Activated CD4-positive, alpha-beta T cell treated with anti-CD3 and anti-CD28 coated beads for 1 hour (primary cell): Measurements from ENCODE around the gene RDH13.
"Not testable (repeated sequence)": the region's sequence is repeated elsewhere in the genome, so short reads cannot be mapped to it uniquely, and the experiment has no call there.

Source experiments
- DNase-seq: peaks from one replicate; pipeline ENCODE4 v3.0.0-alpha.2; 2020

RDH13 gene

GRCh38 chr19:55062735-55063491 lies at the start of gene RDH13:
Gene RDH13, minus strand, starts transcription at chr19:55063148. Its CDS starts 116 bp downstream, at chr19:55063032.
- peak; percentile 97 for DNase-seq

- DNase-seq, result no peak
These were observed 49.4 kb upstream of the RDH13 start for GRCh38 chr19:55112246-55112776.

GRCh38 chr19:55111238-55111831 lies 48.4 kb upstream of the RDH13 start:
- DNase-seq, result no peak

GRCh38 chr19:55109527-55110291 lies 46.8 kb upstream of the RDH13 start:
- no peak for DNase-seq

GRCh38 chr19:55107252-55107651 lies 44.3 kb upstream of the RDH13 start:
- DNase-seq, result not testable (repeated sequence)

GRCh38 chr19:55106591-55106990 lies 43.6 kb upstream of the RDH13 start:
- DNase-seq, result no peak

GRCh38 chr19:55105237-55105636 lies 42.3 kb upstream of the RDH13 start:
- DNase-seq, result no peak

- no peak for DNase-seq
These were observed 40.2 kb upstream of the RDH13 start for GRCh38 chr19:55103190-55103589.

- no peak for DNase-seq
These were observed 38.3 kb upstream of the RDH13 start for GRCh38 chr19:55101261-55101660.

- no peak for DNase-seq
These were observed 36.9 kb upstream of the RDH13 start for GRCh38 chr19:55099557-55100506.

GRCh38 chr19:55098716-55099556 lies 36.0 kb upstream of the RDH13 start:
- DNase-seq, result no peak

GRCh38 chr19:55097864-55098715 lies 35.1 kb upstream of the RDH13 start:
- no peak for DNase-seq

- DNase-seq, result no peak
These were observed 33.2 kb upstream of the RDH13 start for GRCh38 chr19:55096061-55096701.

- DNase-seq, result no peak
These were observed 32.5 kb upstream of the RDH13 start for GRCh38 chr19:55095260-55096060.

- DNase-seq, result no peak
These were observed 31.7 kb upstream of the RDH13 start for GRCh38 chr19:55094456-55095259.

- DNase-seq, result no peak
These were observed 29.7 kb upstream of the RDH13 start for GRCh38 chr19:55092423-55093318.

GRCh38 chr19:55091955-55092354 lies 29.0 kb upstream of the RDH13 start:
- DNase-seq, result no peak
